CD8-positive, alpha-beta memory T cell (primary cell): ENCODE data around the gene SMCO4. TPM values are rescaled to one million over a fixed set of nuclear protein-coding genes. Genes with fewer than 3 reads are reported as not detected.

ENCODE experiments used
- polyA plus RNA-seq: library from polyadenylated mRNA; unstranded; fragments of 300-500 nt; fragmentation: Illumina TruSeq; gene quantifications from one replicate; pipeline ENCODE4 v1.2.3, GENCODE V29; 2021
- total RNA-seq, 2 experiments: library from RNA; stranded (reverse); gene quantifications; one replicate each; pipeline ENCODE4 v1.2.3, GENCODE V29; 2021

Gene SMCO4
- total and polyA plus RNA-seq, 3 experiments from 2014 or later = 8.2 to 10.8 (median 9.0) TPM

Other genes with a start within 250 kb of the SMCO4 start
- not detected for gene DEUP1, start 212.6 kb downstream of the SMCO4 start, total RNA-seq
- not detected for gene DEUP1, start 212.6 kb downstream of the SMCO4 start, polyA plus RNA-seq
- 10 to 100 TPM; 20.4 to 23.8 TPM for gene CEP295, start 118.3 kb upstream of the SMCO4 start, total RNA-seq
- gene CEP295, start 118.3 kb upstream of the SMCO4 start, polyA plus RNA-seq = 1.8 TPM
- gene TAF1D, start 198.1 kb upstream of the SMCO4 start, total RNA-seq = 100 to 1,000 TPM; 249 to 265 TPM
- 18.0 TPM for gene TAF1D, start 198.1 kb upstream of the SMCO4 start, polyA plus RNA-seq
- 10 to 100 TPM; 14.9 to 16.8 TPM for gene C11orf54, start 198.3 kb upstream of the SMCO4 start, total RNA-seq
- gene C11orf54, start 198.3 kb upstream of the SMCO4 start, polyA plus RNA-seq = 18.6 TPM
- gene MED17, start 240.9 kb upstream of the SMCO4 start, total RNA-seq = 10 to 100 TPM; 39.4 to 42.8 TPM
- gene MED17, start 240.9 kb upstream of the SMCO4 start, polyA plus RNA-seq = 25.1 TPM